Progenitor cell of endocrine pancreas (in vitro differentiated cells): Measurements from ENCODE around the gene TMEM42. TPM values are rescaled to one million over a fixed set of nuclear protein-coding genes. Genes with fewer than 3 reads are reported as not detected.

Source experiments
- DNase-seq: peaks from one replicate; pipeline ENCODE4 v3.0.0; 2021; ENCODE audit warnings: low spot score; ENCODE audit not compliant: unreplicated experiment
- H3K27ac Mint-ChIP-seq: 2 replicates; pipeline ENCODE4 v1.8.0; 2021; ENCODE audit warnings: mild to moderate bottlenecking, moderate library complexity, mixed read lengths
- H3K27me3 Mint-ChIP-seq: 2 replicates; pipeline ENCODE4 v1.8.0; 2021; ENCODE audit warnings: mixed read lengths
- H3K36me3 Mint-ChIP-seq: 2 replicates; pipeline ENCODE4 v1.8.0; 2022; ENCODE audit warnings: mixed read lengths; ENCODE audit not compliant: insufficient read depth
- H3K4me1 Mint-ChIP-seq: 2 replicates; pipeline ENCODE4 v1.8.0; 2021; ENCODE audit warnings: low read depth, mixed read lengths
- H3K4me3 Mint-ChIP-seq: 2 replicates; pipeline ENCODE4 v1.8.0; 2021; ENCODE audit warnings: low read depth, mild to moderate bottlenecking, moderate library complexity, mixed read lengths
- H3K9me3 Mint-ChIP-seq: 2 replicates; pipeline ENCODE4 v1.8.0; 2021; ENCODE audit warnings: low read depth, mixed read lengths
- total RNA-seq: library from RNA; stranded (reverse); gene quantifications from 2 replicates; pipeline ENCODE4 v1.2.1, GENCODE V29; 2021
- TF ChIP-seq, protein P1 (sequence below): fragments of 200-600 bp; sonication (generic); IDR thresholded peaks from one replicate; pipeline ENCODE4 v1.5.0; 2021; ENCODE audit warnings: antibody characterized with exemption, mild to moderate bottlenecking; ENCODE audit not compliant: unreplicated experiment

TMEM42 gene
- total RNA-seq, 1 donor from 2014 or later, result 13.4 TPM

DNA sequence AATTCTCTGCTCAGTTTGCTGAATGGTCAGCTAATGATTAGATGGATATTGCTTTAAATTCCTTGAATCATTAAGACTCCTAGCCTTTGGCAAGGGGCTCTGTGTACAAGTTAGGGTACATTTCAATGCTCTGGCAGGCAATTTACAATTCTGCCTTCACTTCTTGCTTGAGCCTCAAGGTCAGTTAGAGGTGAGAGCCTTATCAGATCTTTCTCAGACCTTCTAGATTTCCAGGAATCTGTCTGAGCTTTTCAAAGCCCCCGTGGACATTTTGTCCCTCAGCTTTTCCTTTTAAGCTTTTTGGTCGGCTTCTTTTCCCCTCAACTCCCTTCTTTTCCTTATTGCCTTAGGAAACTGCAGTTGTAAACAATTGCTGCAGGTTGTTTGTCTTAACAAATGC lies 47.4 kb downstream of the TMEM42 start:
- no peak for DNase-seq
- Mint-ChIP-seq H3K27me3 (no peaks in the 10 kb centered on the region), H3K4me3 (no peak overlapping the region), H3K9me3 (no peaks in the 10 kb centered on the region), H3K36me3 (no peaks in the 10 kb centered on the region), H3K4me1 (peaks cover 15% of the 10 kb centered on the region), H3K27ac (no peak overlapping the region)
- TF ChIP-seq, protein P1, sequence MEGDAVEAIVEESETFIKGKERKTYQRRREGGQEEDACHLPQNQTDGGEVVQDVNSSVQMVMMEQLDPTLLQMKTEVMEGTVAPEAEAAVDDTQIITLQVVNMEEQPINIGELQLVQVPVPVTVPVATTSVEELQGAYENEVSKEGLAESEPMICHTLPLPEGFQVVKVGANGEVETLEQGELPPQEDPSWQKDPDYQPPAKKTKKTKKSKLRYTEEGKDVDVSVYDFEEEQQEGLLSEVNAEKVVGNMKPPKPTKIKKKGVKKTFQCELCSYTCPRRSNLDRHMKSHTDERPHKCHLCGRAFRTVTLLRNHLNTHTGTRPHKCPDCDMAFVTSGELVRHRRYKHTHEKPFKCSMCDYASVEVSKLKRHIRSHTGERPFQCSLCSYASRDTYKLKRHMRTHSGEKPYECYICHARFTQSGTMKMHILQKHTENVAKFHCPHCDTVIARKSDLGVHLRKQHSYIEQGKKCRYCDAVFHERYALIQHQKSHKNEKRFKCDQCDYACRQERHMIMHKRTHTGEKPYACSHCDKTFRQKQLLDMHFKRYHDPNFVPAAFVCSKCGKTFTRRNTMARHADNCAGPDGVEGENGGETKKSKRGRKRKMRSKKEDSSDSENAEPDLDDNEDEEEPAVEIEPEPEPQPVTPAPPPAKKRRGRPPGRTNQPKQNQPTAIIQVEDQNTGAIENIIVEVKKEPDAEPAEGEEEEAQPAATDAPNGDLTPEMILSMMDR, result no peak

GRCh38 chr3:44910693-44911092 lies 49.0 kb downstream of the TMEM42 start:
- no peak overlapping the region for H3K27ac Mint-ChIP-seq
- no peaks in the 10 kb centered on the region for H3K36me3 Mint-ChIP-seq
- H3K27me3 Mint-ChIP-seq, result no peaks in the 10 kb centered on the region
- DNase-seq, result no peak
- TF ChIP-seq, protein P1, result no peak
- H3K9me3 Mint-ChIP-seq, result no peaks in the 10 kb centered on the region
- H3K4me1 Mint-ChIP-seq, result peaks cover 13% of the 10 kb centered on the region
- no peak overlapping the region for H3K4me3 Mint-ChIP-seq

- H3K4me1 Mint-ChIP-seq, result peaks cover 8% of the 10 kb centered on the region
- H3K27ac Mint-ChIP-seq, result no peak overlapping the region
- H3K9me3 Mint-ChIP-seq, result no peaks in the 10 kb centered on the region
- no peaks in the 10 kb centered on the region for H3K27me3 Mint-ChIP-seq
- H3K36me3 Mint-ChIP-seq, result no peaks in the 10 kb centered on the region
- DNase-seq, result peak; percentile 72
- no peak overlapping the region for H3K4me3 Mint-ChIP-seq
- TF ChIP-seq, protein P1, result peak; percentile 91
Measured at GRCh38 chr3:44913868-44914468, 52.3 kb downstream of the TMEM42 start.

GRCh38 chr3:44914936-44915335 lies 53.2 kb downstream of the TMEM42 start:
- H3K4me1 Mint-ChIP-seq, result no peaks in the 10 kb centered on the region
- no peak for DNase-seq
- TF ChIP-seq, protein P1, result peak; percentile 15
- no peak overlapping the region for H3K27ac Mint-ChIP-seq
- no peaks in the 10 kb centered on the region for H3K27me3 Mint-ChIP-seq
- H3K4me3 Mint-ChIP-seq, result no peak overlapping the region
- no peaks in the 10 kb centered on the region for H3K9me3 Mint-ChIP-seq
- no peaks in the 10 kb centered on the region for H3K36me3 Mint-ChIP-seq

Other genes with a start within 250 kb of the TMEM42 start
- gene ZNF197, start 236.9 kb upstream of the TMEM42 start, total RNA-seq, result 34.1 and 34.5 TPM in 2 replicates
- gene ZNF35, start 213.2 kb upstream of the TMEM42 start, total RNA-seq, result 19.0 and 19.3 TPM in 2 replicates
- not detected in 2 replicates for gene ZNF502, start 149.3 kb upstream of the TMEM42 start, total RNA-seq
- 6.7 and 7.5 TPM in 2 replicates for gene ZNF501, start 132.3 kb upstream of the TMEM42 start, total RNA-seq
- 37.0 and 38.8 TPM in 2 replicates for gene KIAA1143, start 100.3 kb upstream of the TMEM42 start, total RNA-seq
- 17.0 and 21.4 TPM in 2 replicates for gene KIF15, start 100.1 kb upstream of the TMEM42 start, total RNA-seq
- gene TGM4, start 12.7 kb downstream of the TMEM42 start, total RNA-seq, result not detected in 2 replicates
- 61.2 and 64.9 TPM in 2 replicates for gene ZDHHC3, start 114.3 kb downstream of the TMEM42 start, total RNA-seq
- gene EXOSC7, start 114.3 kb downstream of the TMEM42 start, total RNA-seq, result 50.7 and 51.2 TPM in 2 replicates
- gene CLEC3B, start 164.4 kb downstream of the TMEM42 start, total RNA-seq, result not detected in 2 replicates